Measurements from ENCODE around the gene KRT35.

DNA sequence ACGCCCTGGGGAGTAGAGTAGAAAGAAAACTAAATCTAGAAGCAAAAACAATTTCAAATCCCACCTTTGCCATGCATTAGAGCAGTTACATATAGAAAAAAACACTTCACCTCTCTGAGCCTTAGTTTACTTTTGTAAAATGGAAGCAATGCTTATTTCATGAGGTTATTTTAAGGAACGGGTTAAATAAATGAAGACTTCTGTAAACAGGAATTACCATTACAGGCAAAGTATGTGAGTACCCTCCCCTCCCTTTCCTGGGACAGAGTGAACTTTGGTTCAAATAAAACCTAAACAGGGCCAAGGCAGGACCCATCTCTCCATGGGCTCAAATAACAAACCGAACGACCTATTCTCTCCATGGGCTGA is 42.3 kb upstream of the KRT35 start:
- TF ChIP-seq, protein P1, sequence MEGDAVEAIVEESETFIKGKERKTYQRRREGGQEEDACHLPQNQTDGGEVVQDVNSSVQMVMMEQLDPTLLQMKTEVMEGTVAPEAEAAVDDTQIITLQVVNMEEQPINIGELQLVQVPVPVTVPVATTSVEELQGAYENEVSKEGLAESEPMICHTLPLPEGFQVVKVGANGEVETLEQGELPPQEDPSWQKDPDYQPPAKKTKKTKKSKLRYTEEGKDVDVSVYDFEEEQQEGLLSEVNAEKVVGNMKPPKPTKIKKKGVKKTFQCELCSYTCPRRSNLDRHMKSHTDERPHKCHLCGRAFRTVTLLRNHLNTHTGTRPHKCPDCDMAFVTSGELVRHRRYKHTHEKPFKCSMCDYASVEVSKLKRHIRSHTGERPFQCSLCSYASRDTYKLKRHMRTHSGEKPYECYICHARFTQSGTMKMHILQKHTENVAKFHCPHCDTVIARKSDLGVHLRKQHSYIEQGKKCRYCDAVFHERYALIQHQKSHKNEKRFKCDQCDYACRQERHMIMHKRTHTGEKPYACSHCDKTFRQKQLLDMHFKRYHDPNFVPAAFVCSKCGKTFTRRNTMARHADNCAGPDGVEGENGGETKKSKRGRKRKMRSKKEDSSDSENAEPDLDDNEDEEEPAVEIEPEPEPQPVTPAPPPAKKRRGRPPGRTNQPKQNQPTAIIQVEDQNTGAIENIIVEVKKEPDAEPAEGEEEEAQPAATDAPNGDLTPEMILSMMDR (IDR thresholded peaks at IDR 0.05; ENCODE audit: low read depth, low read length): no peak
- TF ChIP-seq POLR2A (IDR thresholded peaks at IDR 0.05; ENCODE audit: extremely low read depth, insufficient read length): no peak
- TF ChIP-seq, protein P2, sequence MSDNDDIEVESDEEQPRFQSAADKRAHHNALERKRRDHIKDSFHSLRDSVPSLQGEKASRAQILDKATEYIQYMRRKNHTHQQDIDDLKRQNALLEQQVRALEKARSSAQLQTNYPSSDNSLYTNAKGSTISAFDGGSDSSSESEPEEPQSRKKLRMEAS (IDR thresholded peaks at IDR 0.05; ENCODE audit: low read depth, low read length): no peak

Measured in NB4 (cell line).